Transverse colon (tissue), 4 donors: ENCODE results near the gene SLC22A1. TPM values are rescaled to one million over a fixed set of nuclear protein-coding genes. Genes with fewer than 3 reads are reported as not detected.
"Not testable (repeated sequence)": the region's sequence is repeated elsewhere in the genome, so short reads cannot be mapped to it uniquely, and the experiment has no call there.

Experiments used
- DNase-seq: peaks from one replicate; pipeline ENCODE4 v3.0.0-alpha.2; 2019
- H3K27ac ChIP-seq, 4 donors: fragments of 200-600 bp; sonication (generic); 2 replicates each; pipeline ENCODE4 v1.5.1; 2016 to 2018; ENCODE audit warnings: inconsistent platforms in 4 of 4
- H3K27me3 ChIP-seq: fragments of 200-600 bp; sonication (generic); 2 replicates; pipeline ENCODE4 v1.5.1; 2017; ENCODE audit warnings: inconsistent platforms
- H3K36me3 ChIP-seq, 4 donors: fragments of 200-600 bp; sonication (generic); 2 replicates each; pipeline ENCODE4 v1.5.1; 2017 to 2019; ENCODE audit warnings: inconsistent platforms in 4 of 4
- H3K4me1 ChIP-seq, 4 donors: fragments of 200-600 bp; sonication (generic); 2 replicates each; pipeline ENCODE4 v1.5.1; 2017 to 2020; ENCODE audit warnings: inconsistent platforms in 4 of 4
- H3K4me3 ChIP-seq, 4 donors: fragments of 200-600 bp; sonication (generic); 1 replicate in 1 of 4; 2 replicates in 3 of 4; pipeline versions ENCODE4 v1.5.1 to v1.6.1; 2017 to 2019; ENCODE audit warnings: inconsistent platforms in 4 of 4
- H3K9me3 ChIP-seq, 2 donors: fragments of 200-600 bp; sonication (generic); 2 replicates each; pipeline ENCODE4 v1.5.1; 2017 to 2019; ENCODE audit warnings: inconsistent platforms in 2 of 2
- EP300 ChIP-seq: sonication (generic); formaldehyde crosslinking; IDR thresholded peaks from one replicate; pipeline ENCODE4 v1.6.1; 2017; ENCODE audit warnings: antibody characterized with exemption, low read depth
- POLR2A ChIP-seq: fragments of 450-650 bp; IDR thresholded peaks from one replicate; pipeline ENCODE4 v1.6.1; 2016; ENCODE audit warnings: antibody characterized with exemption, mild to moderate bottlenecking, moderate library complexity
- POLR2AphosphoS5 ChIP-seq, 3 donors: sonication (generic); formaldehyde crosslinking; IDR thresholded peaks; one replicate each; pipeline ENCODE4 v1.6.1; 2016; ENCODE audit warnings: antibody characterized with exemption in 3 of 3
- WGBS, 2 donors: methylation state at CpG; one replicate each; pipeline ENCODE4 v1.1.5; 2018; ENCODE audit warnings: low coverage in 1 of 2; 5-methylcytosine and 5-hydroxymethylcytosine counted together
- in situ Hi-C, 4 donors: fragments of 200-750 bp; cut with MboI; loops; one replicate each; pipeline versions ENCODE4 v1.15.0 to v1.15.1; 2017; ENCODE audit warnings: low sequenced_read_pairs in 3 of 4, low pct_ligation_motif_present in 1 of 4, low pct_unique_long_range_greater_than_20kb in 1 of 4
- intact Hi-C: fragments of 100-400 bp; cut with DNase I; formaldehyde crosslinking; loops from one replicate; pipeline ENCODE4 v1.15.1; 2023; ENCODE audit warnings: low total_unique reads
- total RNA-seq, 4 donors: library from RNA; depleted of rRNA; stranded (reverse); fragments of >200 nt; gene quantifications; one replicate each; pipeline ENCODE4 v1.1.0, GENCODE V29; 2016
- TF ChIP-seq, protein P1 (sequence below), 5 experiments: fragments of 200-600 bp in 3 of 5; fragments of 450-650 bp in 2 of 5; sonication (generic) in 3 of 5; IDR thresholded peaks; 1 replicate in 2 of 5; 2 replicates in 3 of 5; pipeline ENCODE4 v1.5.1; 2016 to 2017; ENCODE audit warnings: antibody characterized with exemption in 5 of 5, inconsistent platforms in 3 of 5, mild to moderate bottlenecking in 2 of 5, moderate library complexity in 1 of 5

Gene SLC22A1
- total RNA-seq, 4 donors from 2014 or later, result 0.40 to 1.7 (median 0.55) TPM; not detected in 1

DNA sequence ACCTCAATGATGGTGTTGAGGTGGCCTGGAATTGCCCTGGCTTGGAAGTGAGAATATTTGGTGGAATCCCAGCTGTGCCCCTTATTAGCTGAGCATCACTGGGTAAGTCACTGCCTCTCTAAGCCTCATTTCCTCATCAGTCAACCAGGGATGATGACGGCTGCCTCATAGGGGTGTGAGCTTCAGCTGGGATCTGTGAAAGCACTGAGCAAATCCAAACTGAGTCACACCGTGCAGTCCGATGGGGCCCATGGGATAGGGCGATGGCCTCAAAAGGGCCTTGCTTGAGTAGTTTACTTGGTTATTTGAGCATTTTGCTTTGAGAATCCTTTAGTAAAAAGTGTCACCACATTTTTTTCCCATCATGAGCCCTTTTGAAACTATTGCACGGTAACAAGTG, 1.1 kb downstream of the SLC22A1 start:
- intact Hi-C loops, result no loop called here
- 89 to 100% methylated on average over 5 of the region's 5 CpGs for WGBS, 2 donors
- Histone ChIP-seq H3K27ac (no peak overlapping the region), H3K4me3 (no peak overlapping the region), H3K27me3 (no peaks in the 10 kb centered on the region), H3K36me3 (no peaks in the 10 kb centered on the region), H3K4me1 (no peaks in the 10 kb centered on the region), H3K9me3 (no peaks in the 10 kb centered on the region)
- DNase-seq, result no peak
- TF ChIP-seq EP300 (no peak), POLR2AphosphoS5 (IDR thresholded peaks at IDR 0.05) (no peak), POLR2A (no peak)
- TF ChIP-seq, protein P1, sequence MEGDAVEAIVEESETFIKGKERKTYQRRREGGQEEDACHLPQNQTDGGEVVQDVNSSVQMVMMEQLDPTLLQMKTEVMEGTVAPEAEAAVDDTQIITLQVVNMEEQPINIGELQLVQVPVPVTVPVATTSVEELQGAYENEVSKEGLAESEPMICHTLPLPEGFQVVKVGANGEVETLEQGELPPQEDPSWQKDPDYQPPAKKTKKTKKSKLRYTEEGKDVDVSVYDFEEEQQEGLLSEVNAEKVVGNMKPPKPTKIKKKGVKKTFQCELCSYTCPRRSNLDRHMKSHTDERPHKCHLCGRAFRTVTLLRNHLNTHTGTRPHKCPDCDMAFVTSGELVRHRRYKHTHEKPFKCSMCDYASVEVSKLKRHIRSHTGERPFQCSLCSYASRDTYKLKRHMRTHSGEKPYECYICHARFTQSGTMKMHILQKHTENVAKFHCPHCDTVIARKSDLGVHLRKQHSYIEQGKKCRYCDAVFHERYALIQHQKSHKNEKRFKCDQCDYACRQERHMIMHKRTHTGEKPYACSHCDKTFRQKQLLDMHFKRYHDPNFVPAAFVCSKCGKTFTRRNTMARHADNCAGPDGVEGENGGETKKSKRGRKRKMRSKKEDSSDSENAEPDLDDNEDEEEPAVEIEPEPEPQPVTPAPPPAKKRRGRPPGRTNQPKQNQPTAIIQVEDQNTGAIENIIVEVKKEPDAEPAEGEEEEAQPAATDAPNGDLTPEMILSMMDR (IDR thresholded peaks at IDR 0.05), result no peak
- in situ Hi-C loops, result no loop called here

DNA sequence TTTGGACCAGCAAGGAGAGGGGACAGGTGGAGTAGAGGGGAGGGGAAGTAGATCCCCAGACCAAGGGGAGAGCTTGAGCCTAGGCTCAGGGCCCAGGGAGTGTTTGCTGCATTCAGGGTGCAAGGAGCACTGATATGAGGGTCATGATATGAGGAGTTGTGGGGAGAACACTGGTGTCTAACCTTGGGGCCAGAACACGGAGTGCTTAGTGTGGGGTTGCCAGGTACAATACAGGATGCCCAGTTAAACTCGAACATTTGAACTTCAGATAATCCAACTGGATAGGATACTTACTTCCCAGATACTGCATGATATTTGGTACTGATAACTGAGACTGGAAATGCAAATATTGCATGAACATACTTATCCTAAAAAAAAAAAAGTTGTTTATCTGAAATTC, 2.4 kb downstream of the SLC22A1 start:
- in situ Hi-C loops, result no loop called here
- 95 to 100% methylated on average over 2 of the region's 2 CpGs for WGBS, 2 donors
- H3K27ac ChIP-seq, result no peak overlapping the region
- no peaks in the 10 kb centered on the region for H3K4me1 ChIP-seq
- TF ChIP-seq POLR2A, result no peak
- TF ChIP-seq, protein P1 (IDR thresholded peaks at IDR 0.05), result no peak
- no peak for TF ChIP-seq EP300
- TF ChIP-seq POLR2AphosphoS5 (IDR thresholded peaks at IDR 0.05), result no peak
- intact Hi-C loops, result no loop called here
- H3K36me3 ChIP-seq, result no peaks in the 10 kb centered on the region
- no peak overlapping the region for H3K4me3 ChIP-seq
- no peak for DNase-seq
- H3K27me3 ChIP-seq, result no peaks in the 10 kb centered on the region
- no peaks in the 10 kb centered on the region for H3K9me3 ChIP-seq

DNA sequence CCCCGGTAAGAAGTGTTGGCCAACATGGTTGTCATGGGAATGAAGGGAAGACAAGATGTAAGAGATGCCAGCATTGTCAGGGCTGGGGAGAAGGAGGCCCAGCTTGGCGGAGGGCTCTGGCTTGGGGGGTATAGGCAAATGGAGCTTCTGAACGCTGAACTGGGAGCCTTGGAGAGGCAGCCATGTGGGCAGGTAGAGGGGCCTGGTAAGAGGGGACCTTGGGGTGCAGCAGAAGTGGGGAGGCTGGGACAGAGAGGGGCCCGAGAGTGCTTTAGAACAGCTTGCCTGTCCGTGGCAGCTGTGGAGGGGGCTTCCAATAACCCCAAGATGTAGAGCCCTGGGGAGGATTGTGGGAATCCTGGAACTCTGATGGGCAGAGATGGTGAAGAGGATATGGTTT, 3.0 kb downstream of the SLC22A1 start:
- 96 to 100% methylated on average over 2 to 5 of the region's 5 CpGs for WGBS, 2 donors
- intact Hi-C loops, result loop anchor here (5.0 kb wide), 1 partner anchor 403 kb away; no protein-coding TSS in a partner anchor
- no peak for DNase-seq

GRCh38 chr6:160125105-160125504, 3.5 kb downstream of the SLC22A1 start:
- H3K27ac ChIP-seq, H3K9me3 ChIP-seq, DNase-seq, in situ Hi-C loops, H3K4me1 ChIP-seq, H3K36me3 ChIP-seq, H3K27me3 ChIP-seq, H3K4me3 ChIP-seq: not testable (repeated sequence)
- intact Hi-C loops, result loop anchor here (5.0 kb wide), 1 partner anchor 402 kb away; no protein-coding TSS in a partner anchor
- 86 to 91% methylated on average over 1 to 5 of the region's 5 CpGs for WGBS, 2 donors

More for the DNA sequence above, 3.0 kb downstream of the SLC22A1 start:
- Histone ChIP-seq H3K4me1 (no peaks in the 10 kb centered on the region), H3K27me3 (no peaks in the 10 kb centered on the region), H3K4me3 (no peak overlapping the region), H3K27ac (no peak overlapping the region), H3K36me3 (no peaks in the 10 kb centered on the region), H3K9me3 (no peaks in the 10 kb centered on the region)
- in situ Hi-C loops, result no loop called here
- no peak for TF ChIP-seq POLR2AphosphoS5 (IDR thresholded peaks at IDR 0.05)
- no peak for TF ChIP-seq EP300
- TF ChIP-seq, protein P1 (IDR thresholded peaks at IDR 0.05), result no peak
- TF ChIP-seq POLR2A, result no peak
